Stimulated activated CD8-positive, alpha-beta memory T cell treated with anti-CD3 and anti-CD28 coated beads, Interleukin-7, amount 100 ng/mL, for 4 hours (primary cell): ENCODE results near the gene MRPL33.

ENCODE experiments used
- DNase-seq, 2 donors: peaks; one replicate each; pipeline ENCODE4 v3.0.0-alpha.2; 2020; ENCODE audit warnings: low read depth in 2 of 2

The MRPL33 gene

GRCh38 chr2:27771548-27772335, at the start of gene MRPL33:
MRPL33 (plus strand) TSS chr2:27771719; CDS start chr2:27771778, 59 bp downstream.
- DNase-seq = peak; percentile 83 to 87

- DNase-seq = no peak
Measured at GRCh38 chr2:27721884-27722485, 49.5 kb upstream of the MRPL33 start.

DNA sequence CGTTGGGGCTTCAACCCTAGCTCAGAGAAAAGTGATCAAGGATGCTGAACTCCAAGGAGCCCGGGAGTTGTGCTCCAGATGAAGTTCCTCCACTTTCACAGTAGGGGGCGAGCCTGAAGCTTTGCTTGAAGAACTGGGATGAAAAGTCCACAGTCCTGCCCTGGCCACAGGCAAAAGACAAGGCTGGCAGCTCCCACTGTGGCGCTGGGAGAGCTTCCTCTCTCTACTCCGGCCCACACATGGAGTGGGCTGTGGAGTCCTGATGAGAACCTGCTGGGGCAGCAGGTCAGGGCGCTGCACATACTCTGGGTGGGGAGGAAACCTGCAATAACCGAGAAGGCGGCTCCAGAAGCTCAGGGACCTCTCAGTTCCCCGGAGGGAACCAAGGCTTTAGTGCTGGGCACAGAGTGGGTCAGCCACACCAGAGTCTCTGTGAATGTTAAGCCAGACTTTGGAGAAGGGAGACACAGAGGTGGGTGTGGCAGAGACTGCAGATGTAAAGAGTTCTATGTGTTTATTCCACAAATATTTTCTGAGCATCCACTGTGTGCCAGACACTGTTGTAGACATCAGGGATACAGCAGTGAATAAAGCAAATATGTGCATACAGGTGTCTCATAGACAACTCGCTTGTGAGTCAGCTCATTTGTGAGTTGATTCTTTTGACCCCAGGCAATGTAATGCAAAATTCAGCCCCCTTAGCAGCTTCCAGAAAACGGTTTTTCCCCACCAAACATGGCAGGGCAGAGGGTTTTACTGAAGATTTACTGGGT, 48.0 kb upstream of the MRPL33 start:
- no peak for DNase-seq

- no peak for DNase-seq
Measured at GRCh38 chr2:27724191-27724590, 47.3 kb upstream of the MRPL33 start.

- DNase-seq = no peak
Measured at GRCh38 chr2:27724905-27725701, 46.4 kb upstream of the MRPL33 start.

- no peak for DNase-seq
Measured at GRCh38 chr2:27727257-27727656, 44.3 kb upstream of the MRPL33 start.

DNA sequence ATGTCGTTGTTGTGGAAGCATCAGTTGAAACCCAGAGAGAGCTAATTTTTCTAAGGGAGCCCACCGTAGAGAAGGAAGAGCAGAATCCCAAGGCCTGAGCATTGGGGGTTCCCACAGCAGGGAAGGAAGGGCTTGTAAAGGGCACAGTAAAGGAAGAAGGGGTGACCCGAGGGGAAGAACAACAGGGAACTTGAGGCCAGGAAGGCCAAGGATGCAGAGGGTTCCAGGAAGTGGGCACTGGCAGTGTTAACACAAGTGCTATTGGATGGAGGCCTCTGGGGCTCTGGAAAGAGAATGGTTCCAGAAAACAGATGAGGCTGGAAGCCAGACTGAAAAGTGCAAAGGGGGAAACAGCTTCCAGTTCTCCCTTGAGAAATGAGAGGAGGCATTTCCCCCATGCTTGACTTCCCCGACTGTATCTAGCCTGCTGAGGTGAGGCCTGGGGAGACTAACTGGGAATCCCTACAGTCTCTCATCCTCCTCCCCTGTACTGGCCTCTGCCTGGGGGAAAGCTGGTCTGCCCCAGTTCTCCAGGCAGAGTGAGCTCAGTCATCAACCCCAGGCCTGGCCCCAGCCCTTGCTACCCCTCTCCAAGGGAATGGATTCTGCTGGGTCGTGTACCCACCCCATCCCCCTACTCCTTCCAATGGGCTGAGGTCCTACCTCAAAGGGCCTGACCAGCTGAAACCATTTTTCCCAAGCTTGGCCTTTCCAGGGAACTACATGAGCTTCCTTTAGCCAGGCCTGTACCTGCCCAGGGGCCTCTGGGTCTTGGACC, 43.2 kb upstream of the MRPL33 start:
- DNase-seq = no peak

DNA sequence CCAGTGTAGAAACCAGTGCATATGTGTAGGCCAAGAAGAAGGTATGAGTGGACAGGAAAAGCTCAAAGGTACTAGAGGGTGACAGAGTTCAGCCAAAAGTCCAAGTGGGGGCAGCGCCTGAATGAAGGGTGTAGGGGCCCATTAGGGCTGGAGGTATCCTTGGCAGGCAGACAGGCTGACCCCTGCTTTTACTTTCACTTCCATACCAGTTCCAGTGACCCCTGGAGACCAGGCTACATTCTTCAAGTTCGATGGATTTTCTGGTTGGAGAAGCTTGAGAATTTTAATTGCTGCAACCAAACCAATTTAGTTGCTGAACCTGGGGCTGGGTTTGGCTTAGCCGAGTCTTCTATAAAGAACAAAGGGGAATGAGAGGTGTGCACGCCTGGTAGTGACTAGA, 42.3 kb upstream of the MRPL33 start:
- DNase-seq = no peak

DNA sequence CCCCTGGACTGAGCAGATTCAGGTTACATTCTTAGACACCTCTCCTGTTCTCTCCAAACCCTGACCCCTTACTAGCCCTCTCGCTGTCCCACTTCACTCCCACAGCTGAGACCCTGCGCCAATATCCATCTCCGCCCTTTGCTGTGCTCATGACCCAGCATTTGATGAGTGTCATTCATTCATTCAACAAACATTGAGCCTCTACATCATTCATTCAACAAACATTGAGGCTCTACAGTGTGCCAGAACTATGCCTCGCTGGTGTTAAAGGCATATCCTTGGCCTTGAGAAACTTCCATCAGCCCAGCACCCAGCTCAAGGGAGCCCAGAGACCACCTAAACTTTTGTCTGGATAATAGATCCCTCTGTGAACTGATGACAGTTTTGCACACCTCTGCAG, 41.9 kb upstream of the MRPL33 start:
- DNase-seq = no peak

- no peak for DNase-seq
Measured at GRCh38 chr2:27730261-27730662, 41.3 kb upstream of the MRPL33 start.

DNA sequence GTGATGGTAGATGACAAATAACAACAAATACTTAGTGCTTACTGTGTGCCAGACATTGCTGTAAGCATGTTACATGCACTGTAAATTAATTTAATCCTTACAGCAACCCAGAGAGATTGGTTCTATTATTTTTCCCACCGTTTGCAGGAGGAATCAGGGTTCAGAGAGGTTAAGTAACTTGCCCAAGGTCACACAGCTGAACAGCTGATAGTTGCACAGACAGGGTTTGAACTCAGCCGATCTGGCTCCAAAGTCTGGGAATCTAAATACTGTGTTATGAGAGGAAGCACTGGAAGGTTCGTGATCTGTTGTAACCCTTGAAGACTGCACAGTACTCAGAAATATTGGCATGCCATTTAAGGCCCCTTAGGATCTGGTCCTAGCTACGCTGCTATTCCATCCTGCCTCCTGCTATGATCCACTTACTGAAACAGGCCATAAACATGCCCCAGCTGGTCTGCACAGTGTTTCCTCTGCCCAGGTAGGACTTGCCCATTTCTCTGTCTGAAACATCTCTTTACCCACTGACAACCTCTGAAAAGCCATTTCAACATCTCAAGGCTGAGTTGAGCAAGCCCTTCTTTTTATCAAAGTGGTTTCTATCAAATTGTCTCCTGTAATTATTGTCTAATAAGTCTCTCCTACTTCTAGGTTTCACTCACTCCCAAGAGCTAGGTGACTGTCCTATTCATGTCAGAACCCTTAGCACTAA, 40.4 kb upstream of the MRPL33 start:
- DNase-seq = no peak

- DNase-seq = no peak
Measured at GRCh38 chr2:27734305-27734704, 37.2 kb upstream of the MRPL33 start.

- DNase-seq = peak; percentile 54 to 72
Measured at GRCh38 chr2:27735263-27735904, 36.1 kb upstream of the MRPL33 start.

- DNase-seq = no peak
Measured at GRCh38 chr2:27736031-27736889, 35.3 kb upstream of the MRPL33 start.

DNA sequence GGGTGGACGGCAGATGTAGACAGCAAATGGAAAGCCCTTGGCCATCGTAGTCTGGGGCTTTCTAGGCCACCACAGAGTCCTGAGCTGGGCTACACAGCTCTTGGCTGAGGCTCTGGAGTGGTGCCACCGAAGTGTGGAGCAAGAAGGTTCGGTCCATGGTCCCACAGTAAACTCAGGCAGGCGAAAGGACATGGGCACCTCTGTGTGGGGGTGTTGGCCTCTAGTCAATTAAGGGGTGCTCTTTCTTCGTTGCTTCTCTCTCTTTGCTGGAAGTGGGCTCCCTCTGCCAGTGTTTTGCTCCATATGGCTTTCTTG, 34.7 kb upstream of the MRPL33 start:
- DNase-seq = no peak

GRCh38 chr2:27737676-27738348, 33.7 kb upstream of the MRPL33 start:
- no peak for DNase-seq

DNA sequence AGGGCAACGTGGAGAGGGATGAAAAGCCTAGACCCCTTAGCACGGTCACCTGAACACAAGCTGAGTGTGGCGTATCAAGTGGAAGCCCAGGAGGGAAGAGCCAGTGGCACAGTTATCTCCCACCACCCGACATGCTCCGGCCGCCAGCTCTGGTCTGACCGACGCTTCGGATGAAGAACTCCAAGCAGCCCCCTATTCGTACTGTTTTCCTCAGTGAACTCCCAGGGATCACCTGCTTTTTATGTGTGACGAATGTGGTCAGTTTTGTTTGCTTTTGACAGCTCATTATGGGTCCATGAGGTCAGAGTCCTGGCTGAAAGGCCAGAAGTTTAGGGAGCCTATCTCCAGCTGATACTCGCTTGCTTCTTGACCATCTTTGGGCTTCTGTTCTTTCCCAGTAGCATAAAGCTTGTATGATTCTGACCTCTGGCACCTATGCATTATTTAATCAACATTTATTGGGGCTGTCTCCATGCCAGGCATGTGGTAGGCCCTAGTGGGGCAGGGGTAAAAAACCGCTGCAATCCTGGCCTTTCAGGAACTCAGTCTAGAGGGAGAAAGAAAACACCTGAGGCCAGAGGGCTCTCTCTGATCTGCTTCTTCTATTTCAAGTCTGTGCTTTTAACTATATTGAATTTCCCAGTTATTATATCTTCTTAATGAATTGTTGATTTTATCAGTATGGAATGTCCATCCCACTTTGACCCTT, 33.0 kb upstream of the MRPL33 start:
- DNase-seq = no peak

- no peak for DNase-seq
Measured at GRCh38 chr2:27739058-27739373, 32.5 kb upstream of the MRPL33 start.
